ENCODE results near the gene KCND3.

KCND3 gene

DNA sequence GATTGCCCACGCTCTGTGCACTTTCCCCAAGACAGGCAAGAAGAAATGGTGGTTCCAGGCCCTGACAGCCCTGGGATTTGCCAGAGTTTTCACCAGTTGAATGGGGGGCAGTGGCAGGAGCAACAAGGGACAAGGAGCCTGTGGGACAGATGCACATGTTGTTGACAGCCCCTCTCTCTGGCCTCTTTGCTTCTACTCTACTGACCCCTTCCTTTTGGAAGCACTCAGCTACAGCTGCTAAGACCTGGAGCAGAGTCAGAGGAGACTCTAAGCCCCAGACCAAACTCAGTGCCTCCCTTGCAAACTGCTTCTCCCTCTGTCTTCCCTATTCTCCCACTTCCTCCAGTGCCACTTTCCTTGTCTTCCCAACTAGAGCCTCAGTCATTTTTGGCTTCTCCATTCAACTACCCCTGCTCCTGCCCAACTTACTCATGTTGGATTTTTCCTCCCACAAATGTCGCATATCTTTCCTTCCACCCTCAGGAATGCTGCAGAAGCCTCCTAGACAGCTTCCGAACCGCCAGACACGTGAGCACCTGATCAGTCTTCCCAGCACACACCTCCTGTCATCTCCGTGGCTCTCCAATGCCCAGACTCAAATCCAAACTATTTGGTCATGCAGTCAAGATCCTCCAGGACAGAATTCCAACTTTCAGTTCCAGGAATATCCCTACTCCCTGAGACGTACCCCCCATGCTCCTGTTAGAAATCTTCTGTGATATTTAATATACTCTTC is 259.4 kb downstream of the KCND3 start:
- no peaks in the 10 kb centered on the region for H3K36me3 ChIP-seq (ENCODE audit: low read depth)
- no peaks in the 10 kb centered on the region for H3K4me1 ChIP-seq (ENCODE audit: insufficient read depth, poor library complexity, severe bottlenecking)
- DNase-seq (ENCODE audit: low spot score) (no peak), ATAC-seq (ENCODE audit: low read depth) (no peak)
- H3K27me3 ChIP-seq (ENCODE audit: insufficient read depth, poor library complexity, severe bottlenecking), result no peaks in the 10 kb centered on the region
- TF ChIP-seq, protein P1, sequence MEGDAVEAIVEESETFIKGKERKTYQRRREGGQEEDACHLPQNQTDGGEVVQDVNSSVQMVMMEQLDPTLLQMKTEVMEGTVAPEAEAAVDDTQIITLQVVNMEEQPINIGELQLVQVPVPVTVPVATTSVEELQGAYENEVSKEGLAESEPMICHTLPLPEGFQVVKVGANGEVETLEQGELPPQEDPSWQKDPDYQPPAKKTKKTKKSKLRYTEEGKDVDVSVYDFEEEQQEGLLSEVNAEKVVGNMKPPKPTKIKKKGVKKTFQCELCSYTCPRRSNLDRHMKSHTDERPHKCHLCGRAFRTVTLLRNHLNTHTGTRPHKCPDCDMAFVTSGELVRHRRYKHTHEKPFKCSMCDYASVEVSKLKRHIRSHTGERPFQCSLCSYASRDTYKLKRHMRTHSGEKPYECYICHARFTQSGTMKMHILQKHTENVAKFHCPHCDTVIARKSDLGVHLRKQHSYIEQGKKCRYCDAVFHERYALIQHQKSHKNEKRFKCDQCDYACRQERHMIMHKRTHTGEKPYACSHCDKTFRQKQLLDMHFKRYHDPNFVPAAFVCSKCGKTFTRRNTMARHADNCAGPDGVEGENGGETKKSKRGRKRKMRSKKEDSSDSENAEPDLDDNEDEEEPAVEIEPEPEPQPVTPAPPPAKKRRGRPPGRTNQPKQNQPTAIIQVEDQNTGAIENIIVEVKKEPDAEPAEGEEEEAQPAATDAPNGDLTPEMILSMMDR (IDR thresholded peaks at IDR 0.05; ENCODE audit: poor library complexity, severe bottlenecking), result no peak
- no peak overlapping the region for H3K27ac ChIP-seq (ENCODE audit: poor library complexity, severe bottlenecking)
- no peaks in the 10 kb centered on the region for H3K9me3 ChIP-seq (ENCODE audit: severe bottlenecking)
- no peak overlapping the region for H3K4me3 ChIP-seq (ENCODE audit: severe bottlenecking)

DNA sequence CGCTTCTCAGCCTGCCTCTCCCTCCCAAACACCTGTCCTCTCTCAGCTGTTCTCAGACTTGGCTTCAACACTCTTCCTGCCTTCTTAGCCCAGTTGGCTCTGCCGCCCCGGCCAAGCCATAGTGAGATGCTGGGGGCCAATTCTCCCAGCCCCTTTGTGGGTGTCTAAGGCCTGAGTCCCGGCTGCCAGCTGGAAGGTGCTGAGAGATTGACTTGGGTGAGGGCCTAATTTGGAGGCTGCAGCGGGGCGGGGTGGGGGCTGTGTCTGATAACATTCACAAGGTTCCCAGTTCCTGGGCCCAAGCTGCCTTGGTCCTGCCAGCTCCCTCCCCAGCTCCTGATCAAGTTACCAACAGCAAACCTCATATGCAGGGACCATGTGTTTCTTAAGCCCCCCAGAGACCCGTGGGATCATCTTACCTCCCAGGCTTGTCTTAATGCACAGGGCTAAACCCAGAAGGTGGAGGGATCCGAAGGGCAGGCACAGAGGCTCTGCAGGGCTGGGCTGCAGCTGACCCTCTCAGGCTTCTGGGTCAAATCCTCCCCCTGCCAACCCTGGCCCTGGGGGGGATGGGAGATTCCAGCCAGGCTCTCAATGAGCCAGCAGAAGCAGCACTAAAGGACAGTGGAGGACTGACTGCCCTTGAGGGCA is 260.1 kb downstream of the KCND3 start:
- H3K27me3 ChIP-seq (ENCODE audit: insufficient read depth, poor library complexity, severe bottlenecking), result no peaks in the 10 kb centered on the region
- TF ChIP-seq, protein P1 (IDR thresholded peaks at IDR 0.05; ENCODE audit: poor library complexity, severe bottlenecking), result no peak
- H3K4me3 ChIP-seq (ENCODE audit: severe bottlenecking), result no peak overlapping the region
- H3K27ac ChIP-seq (ENCODE audit: poor library complexity, severe bottlenecking), result no peak overlapping the region
- no peaks in the 10 kb centered on the region for H3K4me1 ChIP-seq (ENCODE audit: insufficient read depth, poor library complexity, severe bottlenecking)
- ATAC-seq (ENCODE audit: low read depth) (no peak), DNase-seq (ENCODE audit: low spot score) (no peak)
- H3K36me3 ChIP-seq (ENCODE audit: low read depth), result no peaks in the 10 kb centered on the region
- no peaks in the 10 kb centered on the region for H3K9me3 ChIP-seq (ENCODE audit: severe bottlenecking)

DNA sequence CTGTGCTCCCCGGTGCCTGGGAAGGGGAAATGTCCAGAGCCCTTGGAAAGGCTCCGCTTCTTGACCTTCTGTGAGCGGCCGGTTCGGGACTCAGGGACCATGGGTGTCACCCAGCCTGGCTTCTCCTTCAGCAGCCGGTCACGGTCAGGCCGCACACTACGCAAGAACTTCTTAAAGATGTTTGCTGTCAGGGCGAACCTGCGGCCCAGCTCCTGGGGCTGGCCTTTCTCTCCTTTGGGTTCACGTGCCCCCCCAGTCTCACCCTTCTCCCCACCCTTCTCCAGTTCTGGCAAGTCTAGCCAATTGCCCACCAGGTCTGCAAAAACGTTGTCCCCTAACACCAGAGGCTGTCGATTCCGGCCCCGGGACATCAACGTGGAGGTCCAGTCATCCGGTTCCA is 262.4 kb downstream of the KCND3 start:
- no peak overlapping the region for H3K27ac ChIP-seq (ENCODE audit: poor library complexity, severe bottlenecking)
- no peaks in the 10 kb centered on the region for H3K4me1 ChIP-seq (ENCODE audit: insufficient read depth, poor library complexity, severe bottlenecking)
- no peaks in the 10 kb centered on the region for H3K27me3 ChIP-seq (ENCODE audit: insufficient read depth, poor library complexity, severe bottlenecking)
- TF ChIP-seq, protein P1 (IDR thresholded peaks at IDR 0.05; ENCODE audit: poor library complexity, severe bottlenecking), result no peak
- H3K4me3 ChIP-seq (ENCODE audit: severe bottlenecking), result no peak overlapping the region
- ATAC-seq (ENCODE audit: low read depth), result no peak
- DNase-seq (ENCODE audit: low spot score), result no peak
- no peaks in the 10 kb centered on the region for H3K9me3 ChIP-seq (ENCODE audit: severe bottlenecking)
- H3K36me3 ChIP-seq (ENCODE audit: low read depth), result no peaks in the 10 kb centered on the region

DNA sequence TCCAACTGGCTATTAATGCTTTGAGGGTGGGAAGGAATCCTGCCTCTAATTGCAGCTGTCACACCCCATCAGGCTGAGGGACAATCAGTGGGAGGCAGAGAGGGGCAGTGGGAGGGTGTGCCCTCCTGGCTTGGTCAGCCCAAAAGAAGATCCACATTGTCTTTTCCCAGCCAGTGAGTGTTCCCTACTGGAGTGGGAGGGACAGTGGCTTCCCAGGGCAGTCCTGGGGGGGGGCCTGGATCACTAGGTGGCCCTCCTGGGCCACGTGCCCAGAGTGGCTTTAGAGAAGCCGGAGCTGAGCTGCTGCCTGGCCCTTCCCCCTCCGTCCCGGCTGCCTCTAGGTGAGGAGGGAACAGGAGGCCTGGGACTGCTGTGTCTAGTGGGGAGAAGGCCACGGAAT is 264.3 kb downstream of the KCND3 start:
- Histone ChIP-seq H3K36me3 (ENCODE audit: low read depth) (no peaks in the 10 kb centered on the region), H3K27ac (ENCODE audit: poor library complexity, severe bottlenecking) (no peak overlapping the region), H3K4me1 (ENCODE audit: insufficient read depth, poor library complexity, severe bottlenecking) (no peaks in the 10 kb centered on the region), H3K27me3 (ENCODE audit: insufficient read depth, poor library complexity, severe bottlenecking) (no peaks in the 10 kb centered on the region), H3K4me3 (ENCODE audit: severe bottlenecking) (no peak overlapping the region), H3K9me3 (ENCODE audit: severe bottlenecking) (no peaks in the 10 kb centered on the region)
- DNase-seq (ENCODE audit: low spot score) (no peak), ATAC-seq (ENCODE audit: low read depth) (no peak)
- TF ChIP-seq, protein P1 (IDR thresholded peaks at IDR 0.05; ENCODE audit: poor library complexity, severe bottlenecking), result no peak

DNA sequence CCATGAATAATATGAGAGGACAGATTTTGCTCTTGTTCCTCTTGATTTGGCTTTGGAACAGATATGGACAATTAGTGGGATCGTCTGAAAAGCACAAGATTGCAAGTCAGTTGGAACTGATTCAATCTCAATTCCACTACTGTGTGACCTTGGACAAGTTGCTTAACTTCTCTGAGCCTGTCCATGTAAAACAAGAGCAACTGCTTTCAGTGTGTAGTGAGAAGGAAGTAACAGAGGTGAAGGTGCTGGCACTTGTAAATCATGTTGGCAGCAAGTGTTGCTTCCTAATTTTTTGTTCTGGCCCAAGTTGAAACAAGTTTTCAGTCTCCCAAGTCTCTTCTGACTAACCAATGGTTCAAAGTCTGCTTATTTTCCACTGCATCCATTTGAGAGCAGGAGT is 265.6 kb downstream of the KCND3 start:
- DNase-seq (ENCODE audit: low spot score) (no peak), ATAC-seq (ENCODE audit: low read depth) (no peak)
- Histone ChIP-seq H3K4me1 (ENCODE audit: insufficient read depth, poor library complexity, severe bottlenecking) (no peaks in the 10 kb centered on the region), H3K36me3 (ENCODE audit: low read depth) (no peaks in the 10 kb centered on the region), H3K27ac (ENCODE audit: poor library complexity, severe bottlenecking) (no peak overlapping the region), H3K9me3 (ENCODE audit: severe bottlenecking) (no peaks in the 10 kb centered on the region), H3K4me3 (ENCODE audit: severe bottlenecking) (no peak overlapping the region), H3K27me3 (ENCODE audit: insufficient read depth, poor library complexity, severe bottlenecking) (no peaks in the 10 kb centered on the region)
- TF ChIP-seq, protein P1 (IDR thresholded peaks at IDR 0.05; ENCODE audit: poor library complexity, severe bottlenecking), result no peak
